Mammary epithelial cell (primary cell): ENCODE measurements around the gene KMT2B.

Experiments
- EZH2 ChIP-seq: IDR thresholded peaks from 2 replicates; pipeline ENCODE4 v1.6.1; 2012; ENCODE audit warnings: low read length, inconsistent platforms, borderline replicate concordance
- TF ChIP-seq, protein P1 (sequence below), 2 donors: IDR thresholded peaks in 1 of 2; conservative IDR thresholded peaks in 1 of 2; 2 replicates each; pipeline ENCODE4 v1.5.1; 2011 to 2012; ENCODE audit warnings: inconsistent platforms in 2 of 2, low read length in 2 of 2, mild to moderate bottlenecking in 2 of 2, control low read depth in 1 of 2, low read depth in 1 of 2; ENCODE audit not compliant: insufficient read depth in 1 of 2; ENCODE audit errors: extremely low read depth in 1 of 2

DNA sequence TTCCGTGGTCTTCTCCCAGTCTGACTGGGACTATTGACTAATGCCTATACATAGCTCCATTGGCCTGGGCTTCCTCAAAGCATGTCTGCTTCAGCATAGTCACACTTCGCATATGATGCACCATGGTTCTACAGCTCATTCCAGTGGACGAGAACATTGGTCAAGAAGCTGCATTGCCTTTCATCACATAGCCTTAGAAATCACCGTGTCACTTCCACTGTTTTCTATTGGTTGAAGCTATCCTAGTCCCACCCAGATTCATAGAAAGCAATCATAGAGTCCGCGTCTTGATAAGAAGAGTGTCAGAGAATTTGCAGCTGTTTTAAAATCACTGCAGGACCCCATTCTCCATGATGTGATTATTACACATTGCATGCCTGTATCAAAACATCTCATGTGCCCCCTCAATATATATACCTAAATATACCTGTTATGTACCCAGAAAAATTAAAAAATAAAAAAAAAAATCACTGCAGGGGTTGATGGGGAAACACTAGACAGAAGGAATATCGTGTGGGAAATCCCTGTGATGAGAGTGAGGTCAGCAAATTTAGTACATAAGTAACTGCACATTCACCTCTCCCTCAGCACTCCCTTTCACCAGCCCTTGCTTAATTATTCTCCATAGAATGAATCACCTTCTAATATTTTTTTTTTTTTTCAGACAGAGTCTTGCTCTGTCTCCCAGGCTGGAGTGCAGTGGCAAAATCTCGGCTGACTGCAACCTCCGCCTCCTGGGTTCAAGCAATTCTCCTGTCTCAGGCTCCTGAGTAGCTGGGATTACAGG, 55.4 kb downstream of the KMT2B start:
- TF ChIP-seq, protein P1, sequence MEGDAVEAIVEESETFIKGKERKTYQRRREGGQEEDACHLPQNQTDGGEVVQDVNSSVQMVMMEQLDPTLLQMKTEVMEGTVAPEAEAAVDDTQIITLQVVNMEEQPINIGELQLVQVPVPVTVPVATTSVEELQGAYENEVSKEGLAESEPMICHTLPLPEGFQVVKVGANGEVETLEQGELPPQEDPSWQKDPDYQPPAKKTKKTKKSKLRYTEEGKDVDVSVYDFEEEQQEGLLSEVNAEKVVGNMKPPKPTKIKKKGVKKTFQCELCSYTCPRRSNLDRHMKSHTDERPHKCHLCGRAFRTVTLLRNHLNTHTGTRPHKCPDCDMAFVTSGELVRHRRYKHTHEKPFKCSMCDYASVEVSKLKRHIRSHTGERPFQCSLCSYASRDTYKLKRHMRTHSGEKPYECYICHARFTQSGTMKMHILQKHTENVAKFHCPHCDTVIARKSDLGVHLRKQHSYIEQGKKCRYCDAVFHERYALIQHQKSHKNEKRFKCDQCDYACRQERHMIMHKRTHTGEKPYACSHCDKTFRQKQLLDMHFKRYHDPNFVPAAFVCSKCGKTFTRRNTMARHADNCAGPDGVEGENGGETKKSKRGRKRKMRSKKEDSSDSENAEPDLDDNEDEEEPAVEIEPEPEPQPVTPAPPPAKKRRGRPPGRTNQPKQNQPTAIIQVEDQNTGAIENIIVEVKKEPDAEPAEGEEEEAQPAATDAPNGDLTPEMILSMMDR (conservative IDR thresholded peaks at IDR 0.05 in 1 of 2, IDR thresholded peaks at IDR 0.05 in 1 of 2; ENCODE audit: extremely low read depth in 1 of 2, insufficient read depth in 1 of 2, low read depth in 1 of 2, low read length in 2 of 2): no peak
- TF ChIP-seq EZH2: no peak
